Measurements from ENCODE around the gene KRTAP25-1.

Gene KRTAP25-1

DNA sequence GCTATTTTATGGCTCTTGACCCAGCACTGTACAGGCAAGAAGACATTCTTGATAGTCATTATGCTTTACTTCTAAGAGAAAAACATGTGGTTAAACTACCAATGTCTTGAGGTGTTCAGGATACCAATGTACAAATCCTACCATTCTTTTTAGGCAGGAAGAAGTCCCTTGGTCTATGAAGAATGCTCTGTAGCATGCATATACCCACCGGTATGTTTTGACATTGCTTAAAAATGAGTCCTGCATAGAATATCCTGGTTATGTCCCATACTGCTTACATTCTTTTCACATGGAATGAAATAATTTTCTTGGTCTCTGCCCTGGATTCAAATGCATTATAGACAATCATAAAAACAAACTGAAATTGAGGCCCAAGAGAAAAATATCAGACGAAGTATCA is 43.4 kb upstream of the KRTAP25-1 start:
- Histone ChIP-seq H3K4me1 (no peaks in the 10 kb centered on the region), H3K9me3 (no peaks in the 10 kb centered on the region), H3K36me3 (no peaks in the 10 kb centered on the region), H3K4me3 (ENCODE audit: low read depth, low read length) (no peak overlapping the region), H3K27me3 (no peaks in the 10 kb centered on the region)
- TF ChIP-seq, protein P1, sequence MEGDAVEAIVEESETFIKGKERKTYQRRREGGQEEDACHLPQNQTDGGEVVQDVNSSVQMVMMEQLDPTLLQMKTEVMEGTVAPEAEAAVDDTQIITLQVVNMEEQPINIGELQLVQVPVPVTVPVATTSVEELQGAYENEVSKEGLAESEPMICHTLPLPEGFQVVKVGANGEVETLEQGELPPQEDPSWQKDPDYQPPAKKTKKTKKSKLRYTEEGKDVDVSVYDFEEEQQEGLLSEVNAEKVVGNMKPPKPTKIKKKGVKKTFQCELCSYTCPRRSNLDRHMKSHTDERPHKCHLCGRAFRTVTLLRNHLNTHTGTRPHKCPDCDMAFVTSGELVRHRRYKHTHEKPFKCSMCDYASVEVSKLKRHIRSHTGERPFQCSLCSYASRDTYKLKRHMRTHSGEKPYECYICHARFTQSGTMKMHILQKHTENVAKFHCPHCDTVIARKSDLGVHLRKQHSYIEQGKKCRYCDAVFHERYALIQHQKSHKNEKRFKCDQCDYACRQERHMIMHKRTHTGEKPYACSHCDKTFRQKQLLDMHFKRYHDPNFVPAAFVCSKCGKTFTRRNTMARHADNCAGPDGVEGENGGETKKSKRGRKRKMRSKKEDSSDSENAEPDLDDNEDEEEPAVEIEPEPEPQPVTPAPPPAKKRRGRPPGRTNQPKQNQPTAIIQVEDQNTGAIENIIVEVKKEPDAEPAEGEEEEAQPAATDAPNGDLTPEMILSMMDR (IDR thresholded peaks at IDR 0.05; ENCODE audit: low read depth, low read length) = no peak
- DNase-seq = no peak

DNA sequence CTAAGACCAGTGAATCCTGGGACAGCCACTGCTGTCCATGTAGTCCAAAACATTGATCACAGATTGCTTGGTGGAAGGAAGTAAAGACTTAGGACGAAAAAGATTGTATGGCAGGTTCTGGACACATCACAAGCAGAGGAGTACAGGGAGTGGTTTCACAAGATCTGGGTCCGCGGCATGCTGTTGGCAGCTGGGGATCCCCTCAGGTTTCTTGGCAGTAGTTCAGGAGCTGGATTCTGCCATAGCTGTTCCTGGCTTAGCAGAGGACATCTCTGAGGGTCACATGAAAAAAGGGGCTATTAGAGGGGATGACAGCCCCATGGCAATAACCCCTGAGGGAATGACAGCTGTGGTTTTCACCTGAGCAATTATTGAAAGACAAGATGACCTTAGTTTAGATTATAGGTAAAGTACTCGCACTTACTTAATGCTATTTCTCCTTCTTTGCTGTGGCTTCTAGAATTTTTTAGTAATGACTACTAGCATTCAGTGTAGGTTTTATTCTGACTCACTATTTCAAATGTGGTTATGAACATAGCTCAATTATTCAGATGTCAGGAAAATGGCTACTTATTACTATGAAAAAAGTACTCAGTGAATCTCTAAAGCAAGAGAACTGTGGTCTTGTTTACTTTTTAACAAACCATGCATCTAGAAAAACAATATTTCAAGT is 40.0 kb upstream of the KRTAP25-1 start:
- Histone ChIP-seq H3K9me3 (no peaks in the 10 kb centered on the region), H3K4me1 (no peaks in the 10 kb centered on the region), H3K36me3 (no peaks in the 10 kb centered on the region), H3K4me3 (ENCODE audit: low read depth, low read length) (no peak overlapping the region), H3K27me3 (no peaks in the 10 kb centered on the region)
- DNase-seq = no peak
- TF ChIP-seq, protein P1 (IDR thresholded peaks at IDR 0.05; ENCODE audit: low read depth, low read length) = no peak

DNA sequence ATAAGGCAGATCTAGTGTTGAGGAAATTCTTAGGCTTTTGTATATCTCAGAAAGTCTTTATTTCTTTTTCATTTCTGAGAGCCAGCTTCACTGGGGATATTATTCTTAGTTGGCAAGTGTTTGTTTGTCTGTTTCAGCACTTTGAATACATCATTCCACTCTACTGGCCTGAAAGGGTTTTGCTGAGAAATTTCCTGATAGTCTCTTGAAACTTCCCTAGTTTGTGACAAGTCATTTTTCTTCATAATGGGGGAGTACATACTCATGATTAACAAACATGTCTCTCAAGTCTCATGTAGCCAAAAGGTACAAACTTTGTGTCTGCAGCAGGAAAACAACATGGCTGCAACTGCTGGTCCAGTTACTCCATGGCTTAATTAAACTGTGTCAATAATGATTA is 37.1 kb upstream of the KRTAP25-1 start:
- Histone ChIP-seq H3K4me3 (ENCODE audit: low read depth, low read length) (no peak overlapping the region), H3K27me3 (no peaks in the 10 kb centered on the region), H3K4me1 (no peaks in the 10 kb centered on the region), H3K9me3 (no peaks in the 10 kb centered on the region), H3K36me3 (no peaks in the 10 kb centered on the region)
- TF ChIP-seq, protein P1 (IDR thresholded peaks at IDR 0.05; ENCODE audit: low read depth, low read length) = no peak
- DNase-seq = no peak

DNA sequence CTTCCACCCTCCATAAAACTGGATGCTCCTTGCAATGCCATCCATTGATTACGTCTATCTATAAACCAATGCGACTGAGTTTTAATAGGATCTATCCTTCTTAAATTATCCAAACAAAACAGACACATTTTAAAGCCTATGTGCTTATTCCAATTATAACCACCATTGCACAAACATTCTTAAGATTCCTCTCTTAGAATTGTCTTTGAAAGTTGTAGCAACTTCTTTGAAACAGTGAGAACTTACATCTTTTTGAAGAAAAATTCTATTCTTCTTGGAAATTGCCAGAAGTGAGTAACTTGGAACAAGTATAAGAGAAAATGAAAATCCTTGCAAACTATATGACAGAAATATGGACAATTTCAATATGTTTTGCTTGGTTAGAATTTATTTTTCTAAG is 30.9 kb upstream of the KRTAP25-1 start, which contains the start of gene KRTAP26-1:
TSS of gene KRTAP26-1 (minus strand) at position 101 of the 400 bp plus-strand sequence. CDS start 280 bp downstream, outside the sequence.
- no peaks in the 10 kb centered on the region for H3K27me3 ChIP-seq
- no peaks in the 10 kb centered on the region for H3K4me1 ChIP-seq
- H3K9me3 ChIP-seq = no peaks in the 10 kb centered on the region
- H3K4me3 ChIP-seq (ENCODE audit: low read depth, low read length) = no peak within 1 kb of the TSS
- H3K36me3 ChIP-seq = no peaks in the 10 kb centered on the region
- TF ChIP-seq, protein P1 (IDR thresholded peaks at IDR 0.05; ENCODE audit: low read depth, low read length) = no peak
- no peak for DNase-seq

DNA sequence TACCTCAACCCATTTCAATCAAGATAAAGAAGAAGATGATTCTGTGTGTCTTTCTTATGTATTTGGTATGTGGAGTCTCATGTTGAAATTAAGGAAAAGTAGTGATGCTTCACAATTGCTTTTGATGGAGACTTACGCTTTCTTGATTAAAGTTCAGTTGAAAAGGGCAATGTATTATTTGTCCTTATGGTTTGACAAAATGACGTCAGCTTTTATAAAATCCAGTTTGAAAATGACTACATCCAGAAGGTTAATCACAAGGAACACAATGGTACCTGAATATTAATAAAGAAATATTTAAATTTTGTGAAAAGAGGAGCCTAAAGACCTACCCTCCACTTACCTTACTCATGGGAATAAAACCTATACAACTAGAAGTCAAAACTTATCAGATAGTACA is 26.4 kb upstream of the KRTAP25-1 start:
- Histone ChIP-seq H3K4me1 (no peaks in the 10 kb centered on the region), H3K36me3 (no peaks in the 10 kb centered on the region), H3K4me3 (ENCODE audit: low read depth, low read length) (no peak overlapping the region), H3K9me3 (no peaks in the 10 kb centered on the region), H3K27me3 (no peaks in the 10 kb centered on the region)
- no peak for DNase-seq
- TF ChIP-seq, protein P1 (IDR thresholded peaks at IDR 0.05; ENCODE audit: low read depth, low read length) = no peak

DNA sequence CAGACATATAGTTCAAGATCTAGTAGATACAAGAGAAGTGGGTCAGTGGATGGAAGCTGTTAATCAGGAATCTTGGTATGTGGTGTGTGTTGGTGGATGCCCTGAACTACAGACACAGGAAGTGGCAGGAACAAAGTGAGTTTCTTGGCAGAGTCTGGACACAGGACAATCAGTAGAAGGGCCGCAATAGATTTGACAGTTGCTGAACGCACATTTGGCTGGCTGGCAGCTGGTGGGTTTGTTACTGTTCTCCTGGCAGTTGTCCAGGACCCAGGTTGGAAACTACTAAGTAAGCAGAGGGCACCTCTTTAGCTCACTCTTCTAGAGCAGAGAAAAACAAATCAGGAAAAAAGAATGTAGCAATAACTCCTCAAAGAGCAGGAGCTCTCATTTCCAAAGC is 17.6 kb upstream of the KRTAP25-1 start:
- TF ChIP-seq, protein P1 (IDR thresholded peaks at IDR 0.05; ENCODE audit: low read depth, low read length) = no peak
- H3K9me3 ChIP-seq = no peaks in the 10 kb centered on the region
- no peaks in the 10 kb centered on the region for H3K36me3 ChIP-seq
- no peaks in the 10 kb centered on the region for H3K27me3 ChIP-seq
- H3K4me3 ChIP-seq (ENCODE audit: low read depth, low read length) = no peak overlapping the region
- no peak for DNase-seq
- H3K4me1 ChIP-seq = no peaks in the 10 kb centered on the region

All from BE2C (cell line).